SU-DHL-6 (cell line): ENCODE measurements around the gene PPP2R1A.

Experiments
- EZH2phosphoT487 ChIP-seq: fragments of 200-600 bp; sonication (generic), shearing (Covaris generic); conservative IDR thresholded peaks from 2 replicates; pipeline ENCODE4 v1.6.1; 2018; ENCODE audit warnings: mild to moderate bottlenecking, antibody characterized with exemption, low read length, moderate library complexity, mixed read lengths
- TF ChIP-seq, protein P1 (sequence below): fragments of 200-600 bp; sonication (generic); IDR thresholded peaks from one replicate; pipeline ENCODE4 v1.5.1; 2017; ENCODE audit warnings: antibody characterized with exemption, mild to moderate bottlenecking, low read length, moderate library complexity; ENCODE audit not compliant: insufficient read depth, poor library complexity, severe bottlenecking

- TF ChIP-seq, protein P1, sequence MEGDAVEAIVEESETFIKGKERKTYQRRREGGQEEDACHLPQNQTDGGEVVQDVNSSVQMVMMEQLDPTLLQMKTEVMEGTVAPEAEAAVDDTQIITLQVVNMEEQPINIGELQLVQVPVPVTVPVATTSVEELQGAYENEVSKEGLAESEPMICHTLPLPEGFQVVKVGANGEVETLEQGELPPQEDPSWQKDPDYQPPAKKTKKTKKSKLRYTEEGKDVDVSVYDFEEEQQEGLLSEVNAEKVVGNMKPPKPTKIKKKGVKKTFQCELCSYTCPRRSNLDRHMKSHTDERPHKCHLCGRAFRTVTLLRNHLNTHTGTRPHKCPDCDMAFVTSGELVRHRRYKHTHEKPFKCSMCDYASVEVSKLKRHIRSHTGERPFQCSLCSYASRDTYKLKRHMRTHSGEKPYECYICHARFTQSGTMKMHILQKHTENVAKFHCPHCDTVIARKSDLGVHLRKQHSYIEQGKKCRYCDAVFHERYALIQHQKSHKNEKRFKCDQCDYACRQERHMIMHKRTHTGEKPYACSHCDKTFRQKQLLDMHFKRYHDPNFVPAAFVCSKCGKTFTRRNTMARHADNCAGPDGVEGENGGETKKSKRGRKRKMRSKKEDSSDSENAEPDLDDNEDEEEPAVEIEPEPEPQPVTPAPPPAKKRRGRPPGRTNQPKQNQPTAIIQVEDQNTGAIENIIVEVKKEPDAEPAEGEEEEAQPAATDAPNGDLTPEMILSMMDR: no peak
- TF ChIP-seq EZH2phosphoT487: no peak
Measured at GRCh38 chr19:52217576-52217975, 27.7 kb downstream of the PPP2R1A start.
